NT2/D1 (cell line): ENCODE measurements around the gene ESR2.

Source experiments
- SUZ12 ChIP-seq: IDR thresholded peaks from 2 replicates; pipeline ENCODE4 v1.6.1; 2011; ENCODE audit not compliant: insufficient read length, insufficient read depth; ENCODE audit errors: extremely low read depth
- YY1 ChIP-seq: IDR thresholded peaks from 2 replicates; pipeline ENCODE4 v1.6.1; 2011; ENCODE audit not compliant: insufficient read length, insufficient read depth

DNA sequence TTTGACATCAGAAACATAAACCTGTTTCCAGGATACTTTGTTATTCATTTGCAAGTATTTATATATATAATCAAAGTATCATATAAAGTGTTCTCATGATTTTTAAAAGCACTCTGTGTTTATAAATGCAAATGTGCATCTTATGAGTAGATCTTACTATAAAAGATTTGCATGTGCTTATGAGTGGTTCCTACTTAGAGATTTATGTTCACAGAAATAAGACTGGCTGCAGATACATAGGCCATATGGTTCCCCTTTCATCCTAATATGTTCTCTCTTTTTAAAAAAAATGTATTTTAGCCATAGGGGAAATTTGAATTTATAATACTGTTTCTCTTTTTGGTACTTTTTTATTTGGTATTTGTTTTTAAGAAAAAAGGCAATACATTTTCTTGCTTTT is 174.2 kb downstream of the ESR2 start:
- TF ChIP-seq SUZ12, result no peak
- no peak for TF ChIP-seq YY1
